ENCODE results near the gene AGPAT4. TPM values are rescaled to one million over a fixed set of nuclear protein-coding genes. Genes with fewer than 3 reads are reported as not detected.

Gene AGPAT4
- total RNA-seq, 1 donor from 2014 or later = 23.7 TPM

- H3K9me3 Mint-ChIP-seq = peaks cover 11% of the 10 kb centered on the region
- no peak for DNase-seq (ENCODE audit: low spot score in 2 of 2, unreplicated experiment in 2 of 2)
- no peaks in the 10 kb centered on the region for H3K36me3 Mint-ChIP-seq
- TF ChIP-seq CTCF (IDR thresholded peaks at IDR 0.05; ENCODE audit: unreplicated experiment) = no peak
- H3K27ac Mint-ChIP-seq = no peak overlapping the region
- H3K27me3 Mint-ChIP-seq (ENCODE audit: low read depth) = no peaks in the 10 kb centered on the region
- H3K4me1 Mint-ChIP-seq = no peaks in the 10 kb centered on the region
- H3K4me3 Mint-ChIP-seq = no peak overlapping the region
Measured at GRCh38 chr6:161292650-161293281, 18.9 kb upstream of the AGPAT4 start.

GRCh38 chr6:161292145-161292544, 18.3 kb upstream of the AGPAT4 start:
- Mint-ChIP-seq H3K4me1 (no peaks in the 10 kb centered on the region), H3K4me3 (no peak overlapping the region), H3K27me3 (ENCODE audit: low read depth) (no peaks in the 10 kb centered on the region), H3K27ac (no peak overlapping the region), H3K9me3 (peaks cover 11% of the 10 kb centered on the region), H3K36me3 (no peaks in the 10 kb centered on the region)
- TF ChIP-seq CTCF (IDR thresholded peaks at IDR 0.05; ENCODE audit: unreplicated experiment) = no peak
- DNase-seq (ENCODE audit: low spot score in 2 of 2, unreplicated experiment in 2 of 2) = no peak

- no peak for TF ChIP-seq CTCF (IDR thresholded peaks at IDR 0.05; ENCODE audit: unreplicated experiment)
- H3K4me3 Mint-ChIP-seq = no peak overlapping the region
- H3K4me1 Mint-ChIP-seq = no peaks in the 10 kb centered on the region
- peaks cover 4% of the 10 kb centered on the region for H3K9me3 Mint-ChIP-seq
- no peaks in the 10 kb centered on the region for H3K27me3 Mint-ChIP-seq (ENCODE audit: low read depth)
- DNase-seq (ENCODE audit: low spot score in 2 of 2, unreplicated experiment in 2 of 2) = no peak
- no peaks in the 10 kb centered on the region for H3K36me3 Mint-ChIP-seq
- H3K27ac Mint-ChIP-seq = no peak overlapping the region
Measured at GRCh38 chr6:161290751-161291150, 16.9 kb upstream of the AGPAT4 start.

- no peak for DNase-seq (ENCODE audit: low spot score in 2 of 2, unreplicated experiment in 2 of 2)
- H3K27ac Mint-ChIP-seq = no peak overlapping the region
- no peaks in the 10 kb centered on the region for H3K36me3 Mint-ChIP-seq
- TF ChIP-seq CTCF (IDR thresholded peaks at IDR 0.05; ENCODE audit: unreplicated experiment) = no peak
- H3K4me1 Mint-ChIP-seq = no peaks in the 10 kb centered on the region
- no peak overlapping the region for H3K4me3 Mint-ChIP-seq
- H3K27me3 Mint-ChIP-seq (ENCODE audit: low read depth) = peaks cover 3% of the 10 kb centered on the region
- peaks cover 15% of the 10 kb centered on the region for H3K9me3 Mint-ChIP-seq
Measured at GRCh38 chr6:161284653-161285052, 10.8 kb upstream of the AGPAT4 start.

GRCh38 chr6:161281092-161281491, 7.2 kb upstream of the AGPAT4 start:
- no peak overlapping the region for H3K4me3 Mint-ChIP-seq
- H3K27me3 Mint-ChIP-seq (ENCODE audit: low read depth) = peaks cover 4% of the 10 kb centered on the region
- DNase-seq (ENCODE audit: low spot score in 2 of 2, unreplicated experiment in 2 of 2) = no peak
- no peak for TF ChIP-seq CTCF (IDR thresholded peaks at IDR 0.05; ENCODE audit: unreplicated experiment)
- no peak overlapping the region for H3K27ac Mint-ChIP-seq
- no peaks in the 10 kb centered on the region for H3K36me3 Mint-ChIP-seq
- peaks cover 15% of the 10 kb centered on the region for H3K9me3 Mint-ChIP-seq
- H3K4me1 Mint-ChIP-seq = no peaks in the 10 kb centered on the region
